ENCODE data around the gene CD96.

Gene CD96

DNA sequence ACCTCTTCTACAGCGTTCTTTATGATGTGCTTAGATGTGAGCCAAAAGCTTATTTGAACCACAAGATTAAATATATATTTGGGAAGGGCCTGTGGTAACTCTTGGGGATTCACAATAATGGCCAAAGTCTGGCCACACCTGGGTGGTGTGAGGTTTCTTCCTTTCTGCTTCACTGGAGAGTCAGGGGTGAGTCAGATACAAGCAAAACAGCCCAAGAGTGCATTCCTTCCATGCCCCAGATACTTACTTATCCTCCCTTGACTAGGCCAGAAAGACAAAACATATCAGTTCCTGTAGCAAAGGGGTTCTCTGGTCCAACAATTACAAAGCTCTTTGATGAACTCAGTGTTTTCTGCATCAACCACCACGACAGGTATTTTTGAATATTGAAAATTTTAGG is 52.2 kb downstream of the CD96 start:
- no peak for DNase-seq (ENCODE audit: low read depth in 2 of 2)

DNA sequence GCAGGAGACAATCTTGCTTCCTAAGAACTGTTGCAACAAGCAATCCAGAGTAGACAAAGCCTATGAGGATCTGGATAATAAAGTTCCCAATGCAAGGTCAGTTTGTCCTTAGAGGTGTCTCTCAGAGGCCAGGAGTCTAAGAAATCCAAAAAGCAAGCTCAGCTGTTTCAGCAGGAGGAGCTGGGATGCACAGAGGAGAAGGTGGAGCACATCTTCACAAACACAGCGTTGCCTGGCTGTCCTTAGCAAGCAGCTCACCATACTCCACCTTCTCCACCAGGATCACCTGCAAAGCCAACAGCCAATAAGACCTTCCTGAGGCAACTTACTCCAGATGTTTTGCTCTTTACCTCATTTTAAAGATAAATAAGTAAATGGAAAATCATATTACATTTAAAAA is 52.8 kb downstream of the CD96 start:
- no peak for DNase-seq (ENCODE audit: low read depth in 2 of 2)

DNA sequence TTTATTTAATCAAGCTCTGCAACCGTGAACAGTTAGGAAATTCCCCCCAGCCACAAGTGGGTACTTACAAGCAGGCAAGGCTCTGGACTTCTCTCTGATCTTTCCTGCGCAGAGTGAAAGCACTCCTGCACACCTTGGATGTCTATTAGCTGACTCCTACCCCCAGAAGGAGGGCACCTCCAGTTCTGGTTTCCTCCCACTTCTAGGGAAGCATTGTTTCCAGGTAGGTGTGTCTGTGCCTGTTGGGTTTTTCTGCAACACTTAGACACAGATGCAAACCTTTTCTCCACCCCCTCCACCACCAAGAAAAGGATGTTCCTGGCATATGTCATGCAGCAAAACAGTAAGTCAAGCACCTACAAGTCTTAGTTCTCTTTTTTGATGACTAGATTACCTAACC is 53.2 kb downstream of the CD96 start, which contains the start of gene ZBED2:
ZBED2 (minus strand) TSS at position 115 of the 400 bp plus-strand sequence. CDS start 1,145 bp downstream, outside the sequence.
- DNase-seq (ENCODE audit: low read depth in 2 of 2), result no peak

DNA sequence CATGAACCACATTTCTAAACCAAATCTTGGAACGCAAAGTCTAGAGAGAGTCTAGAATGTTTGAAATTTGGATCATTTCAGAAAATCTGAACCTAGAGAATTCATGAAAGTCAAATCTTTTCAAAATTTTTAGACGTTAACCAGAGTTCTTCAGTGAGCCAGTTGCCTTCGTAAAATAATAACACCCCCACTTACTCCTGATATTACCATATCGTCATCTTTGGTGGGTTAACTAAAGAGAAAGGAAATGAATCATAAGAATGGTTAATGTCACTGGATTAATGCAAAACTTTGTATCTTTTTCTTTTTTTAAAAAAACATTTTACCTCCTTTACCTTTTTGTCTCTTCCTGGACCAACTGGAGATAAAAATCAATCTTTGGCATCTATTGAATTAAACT is 54.3 kb downstream of the CD96 start:
- DNase-seq (ENCODE audit: low read depth in 2 of 2), result no peak

DNA sequence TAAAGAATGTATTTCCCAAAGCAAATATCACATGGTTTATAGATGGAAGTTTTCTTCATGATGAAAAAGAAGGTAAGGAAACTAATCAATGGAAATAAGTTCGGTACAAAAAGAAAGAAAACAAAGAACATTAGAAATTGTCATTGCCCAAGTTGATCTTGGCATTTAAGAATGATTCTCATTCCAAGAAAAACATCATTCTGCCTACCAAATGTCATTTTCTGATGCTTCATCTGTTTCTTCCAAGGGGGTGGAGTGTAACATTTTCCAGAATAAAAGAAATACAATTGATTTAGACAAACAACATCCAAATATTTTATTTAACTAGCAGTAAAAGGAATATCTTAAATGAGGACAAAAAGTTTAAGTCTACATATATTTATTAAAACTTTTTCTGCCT is 56.1 kb downstream of the CD96 start:
- DNase-seq (ENCODE audit: low read depth in 2 of 2), result no peak

DNA sequence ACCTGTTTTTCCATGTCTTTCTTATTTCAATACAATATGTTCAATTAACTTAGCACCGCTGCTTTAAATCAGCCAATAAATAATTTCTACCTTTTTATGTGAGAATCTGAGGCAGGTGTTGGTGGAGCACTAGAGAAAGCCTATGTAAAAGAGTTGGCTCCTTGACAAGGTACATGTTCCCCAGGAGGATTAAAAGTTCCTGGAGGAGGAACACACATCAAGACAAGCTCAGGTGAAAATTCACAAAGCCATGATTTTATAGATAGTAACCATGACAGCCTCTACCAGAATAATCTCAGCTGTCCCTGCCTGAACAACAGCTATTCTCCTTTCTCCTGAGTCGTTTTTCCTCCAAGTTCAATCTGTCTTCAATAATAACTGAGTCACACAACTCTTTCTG is 56.6 kb downstream of the CD96 start:
- DNase-seq (ENCODE audit: low read depth in 2 of 2), result no peak

DNA sequence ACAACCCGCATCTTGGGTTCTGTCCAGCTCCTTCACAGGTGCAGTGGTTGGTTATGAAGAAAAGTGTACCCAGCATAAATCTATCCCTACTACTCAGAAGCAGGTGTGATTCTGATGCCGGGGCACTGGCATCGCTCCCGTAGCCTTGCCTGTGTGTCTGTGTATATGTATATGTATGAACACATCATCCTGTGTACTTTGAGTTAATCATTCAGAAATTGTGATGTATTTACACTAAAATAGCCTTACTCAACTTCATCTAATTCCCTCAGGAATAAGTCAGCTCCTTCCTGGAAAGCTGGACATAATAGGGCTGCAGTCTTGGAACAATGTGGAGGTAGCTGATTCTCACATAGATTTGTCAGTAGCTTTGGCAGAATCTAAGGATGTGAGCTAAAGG is 59.8 kb downstream of the CD96 start:
- DNase-seq (ENCODE audit: low read depth in 2 of 2), result no peak

DNA sequence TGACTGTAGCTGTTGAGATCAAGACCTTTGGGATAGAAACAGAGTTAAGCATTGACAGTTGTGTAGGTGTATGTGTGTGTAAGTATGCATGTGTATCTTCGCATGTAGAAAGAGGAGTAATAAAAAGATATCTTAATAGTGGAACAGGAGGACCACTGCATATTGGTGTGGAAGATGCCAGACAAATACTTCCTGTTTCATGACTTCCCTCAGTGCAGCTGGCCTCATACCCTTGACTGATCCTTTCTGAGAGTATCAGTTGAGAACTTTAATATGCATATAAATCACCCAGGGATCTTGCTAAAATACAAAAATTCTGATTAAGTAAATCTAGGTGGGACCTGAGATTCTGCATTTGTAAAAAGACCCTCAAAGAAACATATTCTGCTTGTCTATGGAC is 61.7 kb downstream of the CD96 start:
- no peak for DNase-seq (ENCODE audit: low read depth in 2 of 2)

DNA sequence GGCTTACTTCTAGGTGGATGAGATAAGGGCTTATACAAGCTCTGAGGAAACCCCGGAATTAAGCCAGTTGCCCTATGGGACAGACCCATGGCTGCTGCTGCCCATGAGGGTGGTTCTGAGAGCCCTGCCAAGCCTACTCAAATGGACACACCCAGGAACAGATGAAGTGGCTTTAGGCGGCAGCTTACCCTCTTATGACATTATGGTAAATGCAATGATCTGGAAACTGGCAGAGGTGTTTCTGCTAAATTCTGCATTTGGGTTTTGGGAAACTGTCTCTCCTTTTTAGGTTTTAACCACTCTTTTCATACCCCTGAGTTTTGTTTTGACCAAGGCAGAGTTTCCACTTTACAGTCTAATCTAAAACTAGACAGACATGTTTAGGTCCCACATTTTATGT is 62.1 kb downstream of the CD96 start:
- DNase-seq (ENCODE audit: low read depth in 2 of 2), result no peak

DNA sequence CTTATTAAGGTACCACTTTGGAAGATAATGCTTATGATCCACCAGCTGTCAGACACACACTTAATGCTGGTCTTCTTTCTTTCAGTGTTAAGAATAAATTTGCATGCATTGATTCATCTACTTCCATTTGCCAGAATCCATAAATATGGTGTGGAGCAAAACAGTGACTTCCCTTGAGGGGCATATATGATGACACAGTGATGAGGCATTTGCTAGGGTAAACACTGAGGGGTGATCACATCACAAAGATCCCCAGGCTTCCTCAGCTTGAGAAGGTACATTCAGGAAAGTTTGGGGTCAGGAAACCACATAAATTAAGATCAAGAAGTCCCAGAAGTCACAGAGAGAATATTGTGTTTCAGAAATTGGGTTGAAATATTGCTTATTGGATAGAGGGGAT is 63.0 kb downstream of the CD96 start:
- DNase-seq (ENCODE audit: low read depth in 2 of 2), result no peak

DNA sequence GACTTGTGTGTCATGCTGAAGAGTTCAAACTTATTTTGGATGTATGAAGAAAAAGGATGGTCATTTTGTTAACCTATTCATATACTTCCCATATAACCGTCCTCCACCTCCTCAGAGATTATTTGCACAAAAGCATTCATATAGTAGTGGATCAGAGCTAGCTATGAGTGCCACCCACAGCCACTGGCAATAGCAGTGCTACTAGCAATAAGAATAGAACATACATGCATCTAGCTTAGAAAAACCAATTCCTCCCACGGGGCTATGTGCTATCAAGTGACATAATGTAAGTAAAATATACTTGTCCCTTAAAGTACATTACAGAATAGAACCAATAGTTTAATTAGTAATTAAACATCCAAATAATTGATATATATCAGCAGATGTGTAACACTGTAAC is 63.5 kb downstream of the CD96 start:
- DNase-seq (ENCODE audit: low read depth in 2 of 2), result no peak

DNA sequence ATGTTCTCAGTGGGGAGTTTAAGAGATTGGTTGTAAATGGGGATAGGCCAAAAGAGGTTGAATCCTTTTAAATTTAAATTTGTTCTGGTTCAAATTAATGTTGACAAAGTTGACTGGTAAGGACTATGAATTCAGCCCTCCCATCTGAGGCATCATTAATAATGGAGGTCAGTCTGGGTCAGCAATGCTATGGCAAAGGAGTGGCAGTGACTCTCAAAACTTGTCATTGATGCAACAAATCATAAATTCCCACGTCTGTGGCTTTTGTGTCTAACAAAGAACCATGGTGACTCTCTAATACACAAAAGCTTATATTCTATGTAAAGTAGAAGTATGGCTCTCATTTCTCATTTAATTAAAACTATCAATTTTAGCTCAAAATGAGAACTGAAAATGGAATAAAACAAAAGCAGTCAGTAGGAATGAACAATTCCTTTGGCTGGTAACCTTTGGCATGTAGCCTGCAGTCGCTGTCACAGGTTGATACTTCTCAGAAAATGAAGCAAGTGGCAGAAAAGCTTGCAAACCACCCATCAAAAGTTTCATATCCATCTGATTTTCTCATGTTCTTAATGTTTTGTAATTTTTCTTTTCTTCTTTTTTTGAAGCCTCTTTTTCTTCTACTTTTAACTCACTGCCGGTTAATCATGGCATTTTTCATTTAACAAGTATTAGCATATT is 65.4 kb downstream of the CD96 start:
- DNase-seq (ENCODE audit: low read depth in 2 of 2), result no peak

DNA sequence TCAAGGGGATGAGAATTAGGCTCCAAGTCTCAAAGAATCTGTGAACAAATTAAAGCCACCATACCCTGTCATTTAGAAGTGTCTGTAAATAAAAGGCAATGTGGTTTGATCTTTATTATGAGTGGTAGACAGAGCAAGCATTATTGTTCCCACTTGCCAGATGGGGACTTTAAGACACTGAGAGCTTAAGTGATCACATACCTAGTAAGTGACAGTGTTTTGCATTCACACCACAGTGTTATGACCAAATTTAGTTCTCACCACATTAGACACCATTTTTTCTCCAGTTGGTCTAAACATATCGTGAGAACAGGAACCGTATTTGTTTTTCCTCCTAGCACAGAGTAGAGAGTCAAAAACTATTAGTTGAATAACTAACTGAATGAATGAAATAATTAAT is 66.4 kb downstream of the CD96 start:
- no peak for DNase-seq (ENCODE audit: low read depth in 2 of 2)

DNA sequence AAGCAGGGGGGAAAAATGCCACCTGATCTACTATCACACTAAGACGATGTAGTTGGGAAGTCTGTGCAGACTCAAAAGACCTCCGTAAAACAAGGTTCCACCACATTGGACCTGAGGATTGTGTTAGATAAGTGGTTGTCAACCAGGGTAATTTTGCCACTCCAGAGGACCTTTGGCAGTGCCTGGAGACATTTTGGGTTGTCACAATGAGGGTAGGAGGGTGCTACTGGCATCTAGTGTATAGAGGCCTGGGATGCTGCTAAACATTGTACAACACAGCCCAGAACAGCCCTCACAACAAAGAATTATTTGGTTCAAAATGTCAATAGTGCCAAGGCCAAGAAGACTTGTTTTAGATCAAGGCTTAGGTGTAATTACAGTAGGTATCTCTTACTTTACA is 67.7 kb downstream of the CD96 start:
- no peak for DNase-seq (ENCODE audit: low read depth in 2 of 2)

DNA sequence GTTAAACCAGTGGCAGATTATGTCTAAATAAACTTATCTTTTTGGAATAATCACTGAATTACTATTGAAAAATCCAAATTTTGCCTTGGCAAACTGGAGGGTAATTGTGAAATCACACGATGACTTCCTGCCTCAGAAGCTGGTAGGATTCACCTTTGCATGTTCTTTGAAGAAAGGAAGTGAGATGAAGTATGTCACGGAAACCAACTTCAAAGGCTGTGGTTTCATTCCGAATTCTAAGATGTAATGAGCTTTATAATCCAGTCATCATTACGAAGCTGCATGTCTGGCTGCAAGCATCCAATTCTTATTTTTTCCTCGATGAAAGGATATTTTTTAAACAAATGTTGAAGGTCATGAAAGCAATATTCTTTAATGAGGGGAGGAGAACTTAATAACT is 68.2 kb downstream of the CD96 start:
- DNase-seq (ENCODE audit: low read depth in 2 of 2), result peak in 1 of 2 donors; percentile 37

DNA sequence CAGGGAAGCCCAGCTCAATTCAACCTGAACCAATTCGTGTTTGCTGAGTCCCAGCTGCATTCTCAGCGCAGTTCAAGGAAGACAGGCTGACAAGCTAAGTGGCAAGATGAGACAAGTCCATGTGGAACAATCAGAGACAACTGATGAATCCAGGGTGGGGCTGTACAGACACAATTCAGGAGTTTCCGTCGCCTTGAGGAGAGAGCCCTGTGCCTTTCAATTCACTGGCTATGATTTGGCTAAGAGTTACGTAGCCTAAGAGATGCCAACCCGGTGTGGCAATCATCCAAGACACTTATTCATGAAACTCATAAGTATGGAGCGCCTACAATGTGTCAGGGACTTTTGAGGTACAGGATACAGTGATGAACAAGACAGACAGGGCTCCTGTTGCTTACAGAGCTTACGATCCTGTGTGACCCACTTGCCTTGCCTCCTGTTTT is 68.6 kb downstream of the CD96 start:
- DNase-seq (ENCODE audit: low read depth in 2 of 2), result no peak

DNA sequence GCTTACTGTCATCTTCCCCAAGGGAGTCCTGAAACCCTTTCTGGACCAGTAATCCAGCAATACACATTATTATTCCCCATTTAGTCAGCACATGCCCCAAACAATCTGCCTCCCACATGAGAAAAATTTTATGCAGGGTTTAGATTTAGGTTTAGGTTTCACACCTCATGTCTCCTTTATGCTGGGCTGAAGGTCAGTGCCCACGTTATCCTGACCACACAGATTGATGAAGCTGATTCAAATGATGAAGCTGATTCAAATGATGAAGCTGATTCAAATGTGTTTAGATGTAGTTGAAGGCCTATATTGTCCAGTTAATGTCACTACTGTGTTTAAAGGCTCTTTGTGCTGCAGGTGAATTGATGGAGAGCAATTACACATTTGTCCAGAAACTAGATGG is 71.3 kb downstream of the CD96 start:
- DNase-seq (ENCODE audit: low read depth in 2 of 2), result no peak

DNA sequence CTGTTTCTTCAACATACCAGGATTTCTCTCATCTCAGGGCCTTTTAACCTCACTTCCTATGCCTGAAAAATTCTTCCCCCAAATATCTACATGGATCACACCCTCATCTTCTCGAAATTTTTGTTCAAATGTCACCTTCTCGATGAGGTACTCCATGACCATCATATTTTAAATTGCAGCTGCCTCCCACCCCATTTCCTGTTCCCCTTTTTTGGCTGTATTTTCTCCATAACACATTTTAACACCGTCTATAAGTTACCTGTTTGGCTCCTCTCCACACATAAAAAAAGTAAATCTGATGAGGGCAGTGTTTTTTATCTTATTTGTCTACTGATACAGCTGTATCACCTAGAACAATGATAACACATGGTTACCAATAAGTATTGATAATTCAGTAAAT is 73.9 kb downstream of the CD96 start:
- no peak for DNase-seq (ENCODE audit: low read depth in 2 of 2)

DNA sequence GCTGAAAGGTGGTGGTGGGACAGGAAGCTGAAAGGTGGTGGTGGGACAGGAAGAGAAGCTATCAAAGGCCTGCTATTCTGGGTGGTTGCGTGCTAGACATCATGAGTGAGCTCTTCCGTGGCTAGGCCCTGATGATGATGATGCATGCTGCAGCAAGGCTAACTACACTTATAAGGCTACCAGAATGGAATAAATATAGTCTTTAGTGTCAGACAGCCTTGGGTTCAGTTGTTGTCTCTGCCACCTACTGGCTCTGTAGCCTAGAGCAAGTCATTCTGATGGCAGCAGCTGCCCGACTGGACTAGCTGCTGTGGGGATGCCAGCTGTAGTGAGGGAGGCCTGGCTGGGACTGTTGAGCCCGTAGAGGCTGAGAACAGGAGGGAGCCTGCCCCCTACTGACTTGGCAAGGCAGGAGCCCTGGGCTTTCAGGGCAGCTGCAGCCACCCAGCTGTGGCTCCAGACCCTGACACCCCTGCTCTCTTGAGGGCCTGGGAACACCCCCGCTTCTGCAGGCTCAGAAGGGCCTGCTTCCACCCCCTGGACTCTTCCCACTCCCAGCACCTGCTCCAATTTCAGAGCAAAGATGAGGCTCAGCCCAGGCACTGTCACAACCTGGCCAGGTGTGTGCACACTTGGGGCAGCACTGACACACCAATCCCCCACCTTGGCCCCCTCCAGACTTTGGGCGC is 74.6 kb downstream of the CD96 start:
- DNase-seq (ENCODE audit: low read depth in 2 of 2), result peak; percentile 40 to 55

DNA sequence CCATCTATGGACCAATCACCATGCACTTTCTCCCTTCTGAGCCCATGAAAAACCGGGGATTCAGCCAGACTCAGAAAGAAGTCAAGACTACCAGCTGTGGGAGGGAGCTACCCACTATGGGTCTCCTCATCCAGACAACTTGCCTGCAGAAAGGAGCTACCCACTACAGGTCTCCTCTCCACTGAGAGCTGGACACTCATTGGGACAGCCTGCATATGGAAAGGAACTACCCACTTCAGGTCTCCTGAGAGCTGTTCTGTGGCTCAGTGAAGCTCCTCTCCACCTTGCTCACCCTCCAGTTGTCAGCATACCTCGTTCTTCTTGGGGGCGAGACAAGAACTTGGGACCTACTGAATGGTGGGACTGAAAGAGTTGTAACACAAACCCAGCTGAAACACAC is 75.4 kb downstream of the CD96 start:
- DNase-seq (ENCODE audit: low read depth in 2 of 2), result no peak

DNA sequence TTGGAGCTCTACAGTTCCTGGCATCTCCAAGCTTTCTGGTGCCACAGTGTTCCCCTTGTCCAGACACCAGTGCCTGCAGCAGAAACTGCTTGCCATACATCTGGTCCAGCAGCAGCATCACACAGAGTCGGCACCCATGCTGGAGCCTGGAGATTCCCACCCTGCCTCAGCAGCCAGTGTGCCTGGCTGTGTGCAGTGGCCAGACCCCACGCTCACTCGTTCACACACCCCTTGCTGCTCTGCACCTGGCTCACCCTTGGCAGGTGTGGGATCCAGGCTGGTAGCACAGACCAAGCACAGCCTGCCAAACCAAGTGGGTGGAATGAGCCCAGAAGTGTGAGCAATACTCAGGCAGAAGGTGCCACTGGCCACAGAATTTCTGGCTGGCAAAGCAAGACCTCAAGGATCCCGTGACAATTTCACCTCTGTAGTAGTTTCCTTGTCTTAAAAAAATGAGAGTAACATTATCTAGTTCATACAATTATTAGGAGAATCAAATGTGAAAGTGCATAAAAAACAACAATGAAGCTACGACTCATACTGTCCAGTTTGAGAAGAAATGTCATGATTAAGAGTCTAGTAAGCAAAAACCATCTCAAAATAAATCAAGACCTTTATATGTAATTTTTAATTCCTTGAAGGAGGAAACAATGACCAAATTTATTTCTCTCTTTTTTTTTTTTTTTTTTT is 76.1 kb downstream of the CD96 start:
- DNase-seq (ENCODE audit: low read depth in 2 of 2), result no peak

DNA sequence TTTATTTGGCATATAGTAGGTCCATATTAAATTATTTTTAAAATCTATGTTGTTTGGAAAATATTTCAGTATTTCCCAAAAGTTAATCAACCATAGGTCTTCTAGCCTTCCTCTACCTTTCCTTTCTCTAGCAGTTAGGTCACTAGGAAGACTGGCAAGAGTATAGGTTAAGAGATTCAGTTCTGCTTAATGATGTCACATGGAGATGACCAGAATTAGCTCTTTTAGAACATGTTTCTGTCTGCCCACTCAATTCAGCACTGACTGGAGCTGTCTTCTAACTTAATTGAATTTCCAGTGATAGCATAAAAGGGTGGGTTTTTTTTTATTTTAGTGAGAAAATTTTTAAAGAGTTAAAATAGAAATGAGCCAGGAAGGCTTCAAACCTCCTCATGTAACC is 76.9 kb downstream of the CD96 start:
- no peak for DNase-seq (ENCODE audit: low read depth in 2 of 2)

DNA sequence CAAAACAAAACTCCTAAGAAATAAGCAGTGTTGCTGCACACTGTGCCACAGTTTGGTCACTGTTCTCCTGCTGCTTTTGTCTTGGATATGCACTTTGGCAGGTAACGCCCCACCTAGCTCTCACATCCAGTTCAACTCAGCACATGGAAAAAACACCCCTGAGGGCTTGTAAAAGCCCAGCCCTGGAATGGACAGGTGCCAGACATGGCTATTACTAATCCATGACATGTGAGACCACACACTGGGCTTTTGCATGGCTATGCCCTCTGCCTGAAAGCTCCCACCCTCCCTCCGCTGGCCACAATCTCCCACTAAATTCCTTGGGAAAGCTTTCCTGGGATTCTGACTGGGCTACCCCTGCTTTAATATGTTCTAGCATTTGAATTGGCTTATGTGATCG is 77.8 kb downstream of the CD96 start:
- no peak for DNase-seq (ENCODE audit: low read depth in 2 of 2)
